Activated T-cell treated with anti-CD3 and anti-CD28 coated beads for 1 hour (primary cell): ENCODE results near the gene NFILZ.

Source experiments
- DNase-seq: peaks from one replicate; pipeline ENCODE4 v3.0.0-alpha.2; 2020; ENCODE audit warnings: low read depth

Gene NFILZ, protein sequence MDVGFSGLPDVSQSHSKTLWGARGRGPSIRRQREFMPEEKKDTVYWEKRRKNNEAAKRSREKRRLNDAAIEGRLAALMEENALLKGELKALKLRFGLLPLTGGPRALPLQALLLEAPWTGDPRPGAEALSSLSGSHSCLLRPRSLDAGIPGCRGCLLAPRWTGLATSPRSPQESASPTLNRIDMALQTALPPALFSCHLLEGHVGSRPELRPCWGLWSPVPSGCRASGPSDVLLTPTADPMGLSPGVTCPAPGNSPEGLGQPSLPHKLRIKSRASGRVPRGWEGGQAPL

DNA sequence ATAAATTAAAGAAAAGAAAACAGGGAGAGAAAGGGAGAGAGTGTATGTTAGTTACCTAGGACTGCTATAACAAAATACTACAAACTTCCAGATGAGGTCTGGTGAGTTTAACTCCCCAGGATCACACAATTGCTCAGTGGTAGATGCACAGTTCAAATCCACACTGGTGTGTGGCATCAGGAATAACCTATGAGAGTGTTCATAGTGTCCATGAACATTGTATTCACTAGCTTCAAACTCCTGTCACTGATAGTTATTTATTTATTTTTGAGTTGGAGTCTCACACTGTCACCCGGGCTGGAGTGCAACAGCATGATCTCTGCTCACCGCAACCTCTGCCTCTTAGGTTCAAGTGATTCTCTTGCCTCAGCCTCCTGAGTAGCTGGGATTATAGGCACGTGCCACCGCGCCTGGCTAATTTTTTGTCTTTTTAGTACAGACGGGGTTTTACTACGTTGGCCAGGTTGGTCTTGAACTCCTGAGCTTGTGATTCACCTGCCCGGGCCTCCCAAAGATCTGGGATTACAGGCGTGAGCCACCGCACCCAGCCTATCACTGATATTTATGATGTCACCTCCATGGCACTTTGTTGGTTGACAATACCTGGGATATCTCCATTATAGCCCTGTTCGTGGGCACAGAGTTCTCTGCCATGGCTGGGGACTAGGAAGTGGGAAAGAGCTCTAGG, at the start of gene NFILZ:
Gene NFILZ, plus strand, starts transcription at position 638 of the 688 bp plus-strand sequence. CDS start 46,133 bp downstream, outside the sequence.
- DNase-seq = no peak

DNA sequence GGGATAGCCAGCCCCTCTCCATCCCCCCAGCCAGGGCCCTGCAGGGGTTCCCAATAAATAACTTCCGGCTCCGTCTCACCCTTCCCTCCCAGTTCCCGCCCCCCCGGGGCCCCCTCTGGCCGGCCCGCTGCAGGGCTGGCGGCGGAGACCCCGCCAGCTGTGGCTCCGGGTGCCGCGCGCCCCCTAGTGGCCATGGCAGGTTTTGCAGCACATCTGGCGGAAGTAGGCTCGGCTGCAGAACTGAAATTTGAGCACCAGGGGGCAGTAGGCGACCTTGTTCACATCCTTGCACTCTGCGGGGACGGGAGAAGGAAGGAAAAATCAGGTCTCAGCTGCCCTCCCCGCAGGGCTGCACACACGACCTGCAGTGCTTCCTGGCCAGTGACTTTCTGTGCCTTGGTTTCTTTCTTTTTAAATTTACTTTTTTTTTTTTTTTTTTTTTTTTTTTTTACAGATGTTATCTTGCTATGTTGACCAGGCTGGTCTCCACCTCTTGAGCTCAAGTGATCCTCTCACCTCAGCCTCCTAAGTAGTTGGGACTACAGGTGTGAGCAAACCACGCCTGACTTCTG, 49.6 kb upstream of the NFILZ start:
- DNase-seq = peak; percentile 82

DNA sequence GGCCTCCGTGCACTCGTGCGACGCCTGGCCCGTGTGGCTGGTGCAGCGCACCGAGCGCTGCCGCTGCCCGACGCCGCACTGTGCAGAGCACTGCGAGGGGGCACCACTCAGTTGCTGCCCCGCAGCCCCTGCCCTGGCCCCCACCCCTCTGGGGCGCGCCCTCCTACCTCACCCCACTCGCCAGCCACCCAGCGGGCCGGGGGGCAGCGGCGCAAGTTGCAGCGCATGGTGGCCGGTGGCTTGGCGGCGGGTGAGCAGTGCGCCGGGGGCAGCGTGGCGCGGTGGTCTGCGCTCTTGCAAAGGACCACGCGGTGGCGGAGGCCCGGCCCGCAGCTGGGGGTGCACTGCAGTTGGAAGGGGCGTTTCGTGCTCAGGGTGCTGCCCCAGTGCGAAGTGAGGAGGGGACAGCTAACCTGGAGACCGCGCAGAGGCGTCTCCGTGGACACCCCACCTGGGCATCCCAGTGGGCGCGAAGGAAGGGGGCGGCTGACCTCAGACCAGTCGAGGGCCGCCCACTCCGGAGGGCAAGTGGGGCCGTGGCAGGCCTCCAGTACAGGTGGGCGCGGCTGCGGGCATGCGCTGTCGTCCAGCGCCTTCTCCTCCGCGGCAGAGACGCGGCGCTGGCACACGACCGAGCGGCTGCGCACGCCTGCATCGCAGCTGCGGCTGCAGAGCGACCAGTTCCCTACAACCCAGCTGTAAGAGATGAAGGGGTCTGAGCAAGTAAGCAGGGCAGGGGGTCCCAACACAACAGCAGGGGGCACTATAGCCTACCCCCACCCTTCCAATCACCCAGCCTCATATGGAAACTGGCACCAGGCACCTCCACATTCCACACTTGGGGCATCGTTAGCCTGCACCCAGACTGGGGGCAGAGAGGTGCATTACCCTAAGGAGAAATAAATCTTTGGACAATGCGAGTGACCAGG, 45.2 kb upstream of the NFILZ start:
- DNase-seq = no peak

DNA sequence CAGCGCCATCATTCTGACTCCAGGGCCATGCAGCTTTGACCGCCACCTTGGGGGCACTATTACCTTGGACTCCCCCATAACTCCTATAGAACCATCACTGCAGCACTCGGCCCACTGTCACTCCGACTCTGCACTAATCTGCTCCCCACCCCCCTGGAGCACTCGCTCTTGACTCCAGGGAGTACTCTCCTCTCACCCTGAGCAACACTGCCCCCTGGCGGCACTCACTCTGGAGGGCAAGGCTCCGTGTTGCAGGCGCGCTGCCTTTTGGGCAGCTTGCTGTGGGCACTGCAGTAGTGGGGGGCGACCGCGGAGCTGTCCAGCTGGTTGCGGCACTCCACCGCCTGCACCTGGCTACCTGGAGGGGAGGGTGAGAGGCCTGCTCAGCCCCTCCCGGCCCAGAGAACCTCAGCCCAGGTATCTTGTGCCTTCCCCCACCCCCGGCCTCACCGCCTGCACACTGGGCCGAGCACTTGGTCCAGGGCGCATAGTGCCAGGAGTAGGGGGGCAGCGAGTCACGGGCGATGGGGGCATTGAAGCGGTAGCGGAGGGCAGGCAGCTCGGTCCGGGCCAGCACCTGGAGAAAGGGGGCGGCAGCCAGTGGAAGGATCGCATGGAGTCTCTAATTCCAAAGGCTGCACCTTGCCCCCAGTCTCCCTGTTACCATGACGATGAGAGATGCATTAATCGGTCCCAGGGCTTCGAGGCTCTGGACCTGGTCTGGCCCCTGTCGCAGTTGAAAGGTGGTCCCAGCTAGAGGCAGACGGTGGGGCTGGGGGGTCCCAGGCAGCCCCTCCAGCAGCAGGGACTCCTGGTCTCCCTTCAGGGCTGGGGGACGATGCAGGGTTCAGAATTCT, 44.3 kb upstream of the NFILZ start:
- peak; percentile 57 for DNase-seq

DNA sequence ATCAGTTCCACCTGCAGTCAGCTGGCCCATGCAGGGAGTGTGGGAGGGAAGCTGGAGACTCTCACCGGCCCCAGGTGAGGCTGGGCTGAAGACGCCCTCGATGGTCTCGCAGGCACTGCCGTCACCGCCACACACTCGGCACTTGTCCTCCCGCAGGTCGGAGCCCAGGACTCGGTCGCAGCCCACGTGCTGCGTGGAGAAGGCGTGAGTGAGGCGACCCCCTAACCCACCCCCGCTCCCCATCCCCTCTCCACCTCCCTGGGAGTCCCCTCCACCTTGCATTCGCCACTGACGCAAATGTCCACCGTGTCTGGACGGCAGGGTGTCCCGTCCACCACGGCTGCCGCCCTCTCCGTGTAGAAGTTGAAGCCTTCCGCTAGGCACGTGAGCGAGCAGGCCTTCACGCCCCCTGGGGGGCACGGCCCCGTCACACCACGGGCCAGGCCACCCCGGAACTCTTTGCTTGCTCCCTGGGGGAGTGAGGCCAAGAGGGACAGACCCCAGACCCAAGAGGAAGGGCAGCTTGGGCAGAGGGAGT, 41.2 kb upstream of the NFILZ start:
- DNase-seq = no peak

DNA sequence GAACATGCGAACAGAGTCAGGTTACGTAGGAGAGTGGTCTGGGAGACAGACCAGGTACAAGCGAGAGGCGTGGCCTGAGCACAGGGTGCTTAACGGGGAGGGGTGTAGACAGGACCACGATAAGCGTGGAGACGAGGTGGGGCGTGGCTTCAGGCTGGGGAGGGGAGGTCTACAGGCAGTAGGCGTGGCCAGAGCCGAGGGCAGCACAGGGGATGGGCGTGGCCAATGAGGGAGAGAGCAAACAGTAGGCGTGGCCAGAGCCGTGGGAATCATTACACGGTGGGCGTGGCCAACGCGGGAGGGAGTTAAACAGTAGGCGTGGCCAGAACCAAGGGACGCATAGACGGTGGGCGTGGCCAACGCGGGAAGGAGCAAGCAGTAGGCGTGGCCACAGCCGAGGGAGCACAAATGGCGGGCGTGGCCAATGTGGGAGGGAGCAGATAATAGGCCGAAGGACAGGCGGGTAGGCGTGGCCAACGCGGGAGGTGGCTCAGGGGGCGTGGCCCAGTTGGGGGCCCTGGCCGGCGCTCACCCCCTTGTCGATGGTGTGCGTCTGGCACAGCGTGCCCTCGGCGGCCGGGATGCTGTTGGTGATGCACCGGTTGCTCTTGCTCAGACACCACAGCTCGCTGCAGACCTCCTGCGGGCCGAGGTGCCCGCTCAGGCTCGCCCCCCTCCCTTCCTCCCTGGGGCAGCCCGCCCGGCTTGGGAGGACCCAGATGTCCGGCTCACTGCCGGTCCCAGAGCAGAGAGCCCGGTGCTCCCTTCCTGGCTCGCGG, 38.0 kb upstream of the NFILZ start:
- DNase-seq = peak; percentile 91

DNA sequence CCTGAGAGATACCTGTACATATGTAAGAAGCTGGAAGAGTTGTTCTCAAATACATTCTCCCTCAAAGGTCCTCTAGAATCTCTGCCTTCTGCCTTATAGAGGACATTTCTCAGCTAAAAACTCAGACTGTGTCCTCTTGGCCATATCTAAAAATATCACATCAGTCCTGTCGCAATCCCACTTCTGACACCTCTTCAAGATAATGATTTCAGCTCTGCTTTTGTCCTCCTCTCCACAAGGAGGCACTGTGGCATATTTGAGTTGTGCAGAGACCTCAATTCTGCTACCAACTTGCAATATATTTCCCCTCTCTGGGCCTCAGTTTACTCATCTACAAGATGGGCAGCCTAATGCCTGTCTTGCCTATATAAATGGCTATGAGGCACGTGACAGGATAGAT, 36.5 kb upstream of the NFILZ start:
- DNase-seq = no peak

DNA sequence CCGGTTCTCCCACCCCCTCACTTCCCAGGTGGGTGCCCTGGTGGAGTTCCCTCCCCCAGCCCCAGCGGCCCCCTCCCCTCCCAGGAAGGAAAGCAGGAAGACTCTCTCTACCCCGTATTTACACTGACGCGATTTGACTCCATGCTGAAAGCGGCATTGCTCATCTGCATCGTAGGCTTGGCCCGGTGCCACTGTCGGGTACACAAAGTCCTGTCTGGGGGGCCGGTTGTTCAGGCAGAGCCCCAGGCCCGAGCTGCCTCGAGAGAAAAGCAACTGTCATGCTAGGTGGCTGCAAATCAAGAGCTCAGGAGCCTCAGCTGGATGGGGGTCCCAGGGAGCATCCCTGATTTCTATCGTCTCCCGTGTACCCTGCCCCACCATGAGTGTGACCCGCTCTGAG, 34.8 kb upstream of the NFILZ start:
- DNase-seq = no peak

DNA sequence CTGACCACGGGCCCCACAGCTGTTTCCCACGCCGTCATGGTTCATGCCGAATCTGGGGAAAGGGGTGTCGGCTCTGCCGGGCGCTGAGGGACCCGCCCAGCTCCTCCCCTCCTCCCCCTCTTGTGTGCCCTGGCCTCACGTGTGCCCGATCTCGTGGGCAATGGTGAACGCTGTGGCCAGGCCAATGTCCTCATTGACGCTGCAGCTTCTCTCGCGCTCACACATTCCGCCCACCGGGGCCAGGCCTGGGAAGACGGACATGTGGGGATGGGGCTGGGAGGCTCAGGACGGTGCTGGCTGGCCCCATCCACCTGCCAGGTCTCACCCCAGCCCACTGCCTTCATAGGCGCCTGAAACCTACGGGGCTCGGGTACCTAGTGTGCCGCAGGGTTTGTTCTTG, 34.3 kb upstream of the NFILZ start:
- no peak for DNase-seq

DNA sequence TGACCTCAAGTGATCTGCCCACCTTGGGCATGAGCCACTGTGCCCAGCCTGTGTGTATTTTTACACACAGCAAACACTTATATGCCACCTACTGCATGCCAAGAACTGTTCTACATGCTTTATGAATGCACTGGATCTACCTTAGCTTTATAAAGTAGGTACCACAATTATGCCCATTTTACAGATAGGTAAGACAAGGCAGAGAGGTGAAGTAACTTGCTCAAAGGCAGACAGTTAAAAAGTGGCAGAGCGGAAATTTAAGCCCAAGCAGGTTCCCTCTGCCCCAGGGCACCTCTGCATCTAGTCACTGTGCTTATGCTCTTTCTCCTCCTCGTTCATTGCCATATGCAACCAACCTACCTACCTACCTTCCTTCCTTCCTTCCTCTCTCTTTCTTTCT, 30.4 kb upstream of the NFILZ start:
- DNase-seq = no peak

DNA sequence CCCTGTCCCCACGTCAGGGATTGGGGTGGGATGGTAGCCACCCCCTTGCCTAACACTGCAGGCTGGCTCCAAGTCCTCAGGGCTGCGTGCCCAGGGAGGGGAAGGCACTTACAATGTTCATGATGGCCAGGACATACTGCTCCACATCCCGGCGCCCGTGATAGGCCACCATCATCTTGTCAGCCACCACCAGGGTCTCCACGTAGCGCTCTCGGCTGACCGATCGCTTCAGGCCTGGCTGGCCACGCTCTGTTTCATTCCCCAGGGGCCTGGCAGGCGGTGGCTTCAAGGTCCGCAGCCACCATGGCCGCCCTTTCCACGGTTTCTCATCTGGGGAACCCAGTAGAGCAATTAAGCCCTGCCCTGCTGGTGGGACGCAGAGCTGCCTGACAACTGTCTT, 29.6 kb upstream of the NFILZ start:
- DNase-seq = no peak

DNA sequence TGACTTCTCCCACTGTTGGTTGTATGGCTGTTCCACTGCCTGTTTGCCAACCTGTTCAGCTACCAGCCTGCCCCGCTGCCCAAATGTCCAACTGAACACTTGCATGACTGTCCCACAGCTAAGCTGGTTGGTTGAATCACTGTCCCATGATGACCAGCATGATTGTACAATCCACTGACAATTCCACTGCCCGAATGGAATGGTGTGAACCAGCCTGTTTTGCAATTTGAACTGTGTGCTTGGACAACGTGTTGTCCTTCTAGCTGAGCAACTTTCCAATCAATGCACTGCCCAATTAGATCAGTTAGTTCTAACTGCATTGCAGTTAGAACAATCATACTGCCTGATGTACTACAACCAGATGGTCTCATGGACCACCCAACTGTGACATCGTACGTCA, 28.6 kb upstream of the NFILZ start:
- no peak for DNase-seq

DNA sequence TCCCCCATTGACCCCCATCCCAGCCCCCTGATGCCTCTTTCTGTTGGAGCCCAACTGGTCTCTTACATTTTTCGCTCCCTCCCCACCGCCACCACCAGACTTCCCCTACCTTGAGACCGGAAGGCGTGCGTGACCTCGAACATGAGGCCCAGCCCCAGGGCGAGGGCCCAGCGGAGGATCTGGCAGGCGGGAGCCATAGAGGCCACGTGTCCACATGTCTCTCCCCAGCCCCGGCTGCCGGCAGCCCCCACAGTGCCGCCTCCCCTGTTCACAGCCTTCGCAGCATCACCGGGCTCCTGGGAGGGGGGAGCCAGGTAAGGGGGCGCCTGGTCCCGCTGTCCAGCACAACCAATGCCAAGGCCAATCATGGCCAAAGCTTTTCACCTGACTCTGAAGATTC, 24.9 kb upstream of the NFILZ start:
- DNase-seq = no peak

DNA sequence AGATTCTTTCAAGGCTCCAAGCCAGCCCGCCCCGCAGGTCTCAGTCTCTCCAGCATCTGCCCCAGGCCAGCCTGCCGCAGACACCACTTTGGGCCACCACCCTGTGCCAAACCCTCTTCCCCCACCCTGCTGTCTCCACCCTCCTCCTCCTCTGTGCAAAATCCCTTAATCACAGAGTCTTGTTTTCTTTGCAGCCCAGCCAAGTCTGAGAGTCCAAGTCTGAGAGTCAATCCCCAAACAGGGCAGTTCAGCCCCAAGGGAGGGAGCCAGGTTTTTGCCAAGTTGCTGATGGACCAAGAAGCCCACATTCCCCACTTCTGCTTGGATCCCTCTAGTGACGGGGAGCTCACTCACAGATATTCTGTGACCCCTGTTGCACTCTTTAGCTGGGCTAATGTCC, 23.0 kb upstream of the NFILZ start:
- DNase-seq = no peak

DNA sequence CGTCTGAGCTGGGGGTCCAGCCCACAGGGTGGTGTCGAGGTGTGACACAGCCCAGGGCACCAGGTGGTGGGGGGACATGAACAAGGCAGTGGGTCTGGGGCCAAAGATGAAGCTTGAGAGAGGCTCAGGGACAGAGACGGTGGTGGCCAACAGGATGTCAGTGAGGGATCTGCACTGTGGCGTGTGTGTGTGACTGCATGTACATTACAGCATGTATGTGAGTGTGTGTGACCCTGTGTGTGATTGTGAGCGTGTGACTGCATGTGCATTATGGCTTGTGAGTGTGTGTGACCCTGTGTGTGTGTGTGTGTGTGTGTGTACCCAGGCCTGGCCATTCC, 21.5 kb upstream of the NFILZ start:
- no peak for DNase-seq

DNA sequence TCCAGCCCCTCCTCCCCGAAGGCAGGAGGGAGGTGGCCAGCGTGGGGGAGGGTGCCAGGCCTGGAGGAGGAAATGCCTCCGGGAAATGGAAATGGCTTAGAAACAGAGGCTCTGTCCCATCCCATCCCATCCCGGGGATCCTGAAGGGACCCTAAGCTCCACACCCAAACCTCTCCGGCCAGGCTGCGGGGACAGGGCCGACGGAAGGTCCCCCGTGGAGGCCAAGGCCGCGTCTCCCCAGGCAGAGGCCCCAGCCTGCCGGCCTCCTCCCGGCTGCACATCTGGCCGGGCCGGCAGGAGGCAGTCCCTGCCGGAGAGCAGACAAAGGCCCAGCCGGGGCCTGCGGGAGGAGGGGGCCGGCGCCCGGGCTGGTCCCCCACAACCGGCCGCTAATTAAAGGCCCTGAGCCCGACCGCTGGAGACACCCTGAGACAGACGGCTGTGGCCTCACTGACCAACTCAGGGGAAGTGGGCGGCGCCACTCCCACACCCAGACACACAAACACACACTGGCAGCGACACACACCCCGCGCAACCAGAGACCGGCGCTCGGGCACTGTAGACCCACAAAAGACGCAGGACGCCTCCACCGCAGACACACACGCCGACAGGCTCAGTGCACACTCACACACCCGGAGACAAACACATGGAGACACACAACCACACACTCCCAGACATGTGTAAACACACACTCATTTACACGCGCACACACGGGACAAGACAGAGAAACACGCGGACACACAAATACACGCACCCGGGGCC, 21.0 kb upstream of the NFILZ start:
- no peak for DNase-seq

DNA sequence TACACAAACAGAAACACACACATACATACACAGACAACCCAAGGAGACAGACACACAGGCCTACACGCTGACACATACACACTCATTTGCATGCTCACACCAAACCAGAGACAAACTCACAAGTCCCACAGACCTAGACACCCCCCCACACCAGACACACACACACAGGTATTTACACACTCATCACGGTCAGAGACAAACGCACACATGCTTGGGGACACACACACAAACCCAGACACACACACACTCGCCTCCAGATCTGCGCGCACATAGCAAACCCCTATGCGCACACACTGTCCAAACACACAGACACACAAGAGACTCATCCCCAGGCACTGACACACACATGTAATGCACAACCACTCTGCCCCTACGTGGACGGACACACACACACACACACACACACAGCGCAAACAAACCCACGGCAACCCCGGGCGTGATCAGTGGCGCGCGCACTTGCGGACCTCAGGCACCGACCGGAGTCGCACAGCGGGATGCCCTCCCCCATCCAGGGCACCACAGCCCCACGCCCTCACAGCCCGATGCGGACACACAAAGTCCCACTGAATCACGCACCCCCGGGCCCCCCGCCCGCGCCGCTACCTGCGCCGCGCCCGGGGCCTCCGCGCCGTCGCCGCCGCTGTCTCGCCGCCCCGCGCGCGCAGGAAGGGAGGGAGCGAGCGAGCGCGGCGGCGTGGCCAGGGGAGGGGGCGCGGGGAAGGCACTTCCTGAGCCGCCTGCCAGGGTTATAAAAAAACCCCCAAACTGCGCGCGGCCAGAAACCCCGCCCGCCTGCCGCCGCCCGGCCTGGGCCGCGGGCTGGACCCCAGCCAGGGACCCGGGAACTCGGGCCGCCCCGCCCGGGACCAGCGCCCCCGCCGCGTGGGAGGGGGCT, 20.1 kb upstream of the NFILZ start, which contains the start of gene ADAMTS10:
Gene ADAMTS10, minus strand, starts transcription at position 675 of the 895 bp plus-strand sequence. CDS start 5,005 bp downstream, outside the sequence.
- DNase-seq = peak; percentile 27

DNA sequence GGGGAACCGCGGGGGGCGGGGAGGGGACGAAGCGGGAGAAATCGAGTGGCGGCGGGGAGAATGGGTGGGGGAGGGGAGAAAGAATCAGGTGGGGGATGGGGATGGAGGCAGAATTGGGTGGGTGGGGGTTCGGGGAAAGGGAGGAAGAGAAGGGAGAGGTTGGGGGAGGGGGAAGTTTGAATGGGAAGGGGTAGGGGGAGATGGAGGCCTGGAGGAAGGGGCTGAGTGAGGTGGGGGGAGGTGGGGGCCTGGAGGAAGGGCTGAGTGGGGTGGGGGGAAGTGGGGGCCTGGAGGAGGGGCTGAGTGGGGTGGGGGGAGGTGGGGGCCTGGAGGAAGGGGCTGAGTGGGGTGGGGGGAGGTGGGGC, 19.5 kb upstream of the NFILZ start:
- no peak for DNase-seq
